ENCODE measurements around the gene H6PD.

Gene H6PD

DNA sequence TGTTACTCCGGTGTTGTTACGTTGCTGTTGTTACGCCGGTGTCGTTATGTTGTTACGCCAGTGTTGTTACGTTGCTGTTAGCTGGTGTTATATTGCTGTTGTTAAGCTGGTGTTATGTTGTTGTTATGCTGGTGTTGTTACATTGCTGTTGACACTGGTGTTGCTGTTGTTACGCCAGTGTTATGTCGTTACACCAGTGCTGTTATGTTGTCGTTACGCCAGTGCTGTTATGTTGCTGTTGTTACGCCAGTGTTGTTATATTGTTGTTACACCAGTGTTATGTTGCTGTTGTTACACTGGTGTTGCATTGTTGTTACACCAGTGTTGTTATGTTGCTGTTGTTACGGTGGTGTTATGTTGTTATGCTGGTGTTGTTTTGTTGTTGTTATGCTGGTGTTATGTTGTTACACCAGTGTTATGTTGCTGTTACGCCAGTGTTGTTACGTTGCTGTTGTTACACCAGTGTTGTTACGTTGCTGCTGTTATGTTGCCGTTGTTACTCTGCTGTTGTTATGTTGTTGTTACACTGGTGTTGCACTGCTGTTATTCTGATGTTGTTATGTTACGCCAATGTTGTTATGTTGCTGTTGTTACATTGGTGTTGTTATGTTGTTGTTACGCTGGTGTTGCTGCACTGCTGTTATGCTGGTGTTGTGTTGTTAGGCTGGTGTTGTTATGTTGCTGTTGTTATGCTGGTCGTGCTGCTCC, 25.6 kb downstream of the H6PD start:
- DNase-seq (ENCODE audit: low read depth in 2 of 2) = no peak

DNA sequence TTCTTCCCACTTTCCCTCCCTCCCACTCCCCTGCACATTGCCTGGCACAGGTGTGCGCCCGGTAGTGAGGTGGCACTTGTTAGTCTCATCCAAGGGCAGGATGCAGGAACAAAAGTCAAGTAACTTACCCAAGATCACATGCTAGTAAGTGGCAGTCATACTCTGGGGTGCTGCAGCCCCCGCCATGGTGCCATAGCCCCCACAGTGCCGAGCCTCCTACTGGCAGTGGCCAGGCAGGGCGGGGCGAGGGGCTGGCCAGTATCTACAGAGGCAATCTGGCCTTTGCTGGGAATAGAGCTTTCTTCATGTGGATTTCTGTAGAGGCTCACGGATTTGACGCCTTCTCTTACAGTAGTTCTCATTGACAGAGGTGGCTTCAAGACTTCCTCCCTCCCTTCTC, 26.9 kb downstream of the H6PD start:
- DNase-seq (ENCODE audit: low read depth in 2 of 2) = no peak

DNA sequence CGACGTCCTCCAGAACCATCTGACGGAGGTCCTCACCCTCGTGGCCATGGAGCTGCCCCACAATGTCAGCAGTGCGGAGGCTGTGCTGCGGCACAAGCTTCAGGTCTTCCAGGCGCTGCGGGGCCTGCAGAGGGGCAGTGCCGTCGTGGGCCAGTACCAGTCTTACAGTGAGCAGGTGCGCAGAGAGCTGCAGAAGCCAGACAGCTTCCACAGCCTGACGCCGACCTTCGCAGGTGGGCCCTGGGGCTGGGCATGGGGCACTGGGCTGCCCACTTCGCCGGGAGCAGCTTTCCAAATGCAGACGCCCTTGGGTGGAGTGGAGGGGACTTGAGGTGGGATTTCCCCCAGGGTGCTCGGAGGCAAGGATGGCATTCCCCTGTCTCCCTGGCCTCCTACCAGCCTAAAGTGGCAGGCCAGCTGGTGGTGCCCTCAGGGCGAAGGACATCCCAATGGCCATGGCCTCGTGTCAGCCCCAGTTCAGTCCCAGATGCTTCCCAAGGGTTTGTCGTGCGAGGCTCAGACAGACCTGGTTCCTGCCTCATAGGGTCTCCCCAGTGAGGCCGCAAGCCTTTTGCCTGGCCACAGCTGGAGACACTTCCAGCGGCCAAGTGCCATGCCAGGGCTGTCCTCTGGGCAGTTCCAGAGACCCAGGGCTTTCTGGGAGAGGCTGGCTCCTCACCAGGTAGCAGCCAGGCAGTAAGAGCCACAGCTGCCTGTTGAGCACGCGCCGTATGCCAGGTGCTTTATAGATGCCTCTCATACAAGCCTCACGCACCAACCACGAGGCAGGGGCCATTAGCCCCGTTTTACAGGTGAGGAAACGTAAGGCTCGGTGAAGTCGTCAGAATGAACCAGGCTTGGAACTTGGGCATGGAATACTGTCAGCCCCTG, 27.8 kb downstream of the H6PD start:
- DNase-seq (ENCODE audit: low read depth in 2 of 2) = no peak

DNA sequence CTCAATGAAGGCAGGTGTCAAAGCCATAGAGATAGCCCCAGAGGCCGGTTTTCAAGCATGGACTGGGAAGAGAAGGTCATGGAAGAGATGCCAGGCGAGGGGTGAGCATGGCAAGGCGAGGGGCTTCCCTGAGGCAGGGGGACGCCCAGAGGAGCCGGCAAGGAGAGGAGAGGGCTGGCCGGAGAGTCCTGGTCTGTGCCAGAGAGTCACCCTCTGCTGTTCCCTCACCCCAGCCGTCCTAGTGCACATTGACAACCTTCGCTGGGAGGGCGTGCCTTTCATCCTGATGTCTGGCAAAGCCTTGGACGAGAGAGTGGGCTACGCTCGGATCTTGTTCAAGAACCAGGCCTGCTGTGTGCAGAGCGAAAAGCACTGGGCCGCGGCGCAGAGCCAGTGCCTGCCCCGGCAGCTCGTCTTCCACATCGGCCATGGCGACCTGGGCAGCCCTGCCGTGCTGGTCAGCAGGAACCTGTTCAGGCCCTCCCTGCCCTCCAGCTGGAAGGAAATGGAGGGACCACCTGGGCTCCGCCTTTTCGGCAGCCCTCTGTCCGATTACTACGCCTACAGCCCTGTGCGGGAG, 28.8 kb downstream of the H6PD start:
- DNase-seq (ENCODE audit: low read depth in 2 of 2) = no peak

DNA sequence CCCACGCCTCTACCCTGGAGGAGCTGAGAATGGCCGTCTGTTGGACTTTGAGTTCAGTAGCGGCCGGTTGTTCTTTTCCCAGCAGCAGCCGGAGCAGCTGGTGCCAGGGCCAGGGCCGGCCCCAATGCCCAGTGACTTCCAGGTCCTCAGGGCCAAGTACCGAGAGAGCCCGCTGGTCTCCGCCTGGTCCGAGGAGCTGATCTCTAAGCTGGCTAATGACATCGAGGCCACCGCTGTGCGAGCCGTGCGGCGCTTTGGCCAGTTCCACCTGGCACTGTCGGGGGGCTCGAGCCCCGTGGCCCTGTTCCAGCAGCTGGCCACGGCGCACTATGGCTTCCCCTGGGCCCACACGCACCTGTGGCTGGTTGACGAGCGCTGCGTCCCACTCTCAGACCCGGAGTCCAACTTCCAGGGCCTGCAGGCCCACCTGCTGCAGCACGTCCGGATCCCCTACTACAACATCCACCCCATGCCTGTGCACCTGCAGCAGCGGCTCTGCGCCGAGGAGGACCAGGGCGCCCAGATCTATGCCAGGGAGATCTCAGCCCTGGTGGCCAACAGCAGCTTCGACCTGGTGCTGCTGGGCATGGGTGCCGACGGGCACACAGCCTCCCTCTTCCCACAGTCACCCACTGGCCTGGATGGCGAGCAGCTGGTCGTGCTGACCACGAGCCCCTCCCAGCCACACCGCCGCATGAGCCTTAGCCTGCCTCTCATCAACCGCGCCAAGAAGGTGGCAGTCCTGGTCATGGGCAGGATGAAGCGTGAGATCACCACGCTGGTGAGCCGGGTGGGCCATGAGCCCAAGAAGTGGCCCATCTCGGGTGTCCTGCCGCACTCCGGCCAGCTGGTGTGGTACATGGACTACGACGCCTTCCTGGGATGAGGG, 29.7 kb downstream of the H6PD start:
- DNase-seq (ENCODE audit: low read depth in 2 of 2) = no peak

DNA sequence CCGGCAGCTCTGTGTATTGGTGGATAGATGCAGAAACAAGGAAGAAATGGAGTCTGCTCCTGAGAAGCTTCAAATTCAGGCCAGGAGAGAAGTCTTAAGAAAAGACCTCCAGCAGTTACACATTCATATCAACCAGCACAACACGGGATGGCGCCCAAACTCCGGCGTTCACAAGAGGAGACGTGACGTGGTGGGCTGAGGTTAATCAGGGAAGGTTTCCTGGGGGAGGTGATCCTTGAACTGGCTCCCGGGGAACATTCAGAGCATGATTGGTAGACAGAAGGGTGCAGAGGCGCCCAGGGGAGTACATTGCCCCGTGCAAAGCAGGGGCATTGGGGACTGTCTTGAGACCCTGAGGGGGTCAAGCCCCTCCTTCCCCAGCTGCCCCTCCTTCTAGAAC, 30.5 kb downstream of the H6PD start:
- DNase-seq (ENCODE audit: low read depth in 2 of 2) = no peak

DNA sequence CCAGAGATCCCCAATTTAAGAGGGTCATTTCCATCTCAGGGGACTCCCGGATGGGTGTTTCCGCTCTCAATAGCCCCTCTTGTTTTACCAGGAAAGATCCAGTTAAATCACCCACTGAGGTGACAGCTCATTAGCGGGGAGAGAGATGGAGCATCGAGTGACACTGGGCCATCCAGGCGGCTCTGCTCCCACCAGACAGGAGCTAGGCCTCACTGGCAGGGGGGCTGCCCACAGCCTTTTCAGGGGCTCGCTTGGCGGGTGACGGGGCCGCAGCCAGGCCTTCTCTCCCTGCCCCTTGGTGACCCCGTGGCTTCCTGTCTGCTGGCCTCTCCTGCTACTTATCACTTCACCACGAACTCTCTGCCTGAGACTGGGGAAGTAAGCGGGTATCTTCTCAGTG, 31.4 kb downstream of the H6PD start:
- DNase-seq (ENCODE audit: low read depth in 2 of 2) = no peak

DNA sequence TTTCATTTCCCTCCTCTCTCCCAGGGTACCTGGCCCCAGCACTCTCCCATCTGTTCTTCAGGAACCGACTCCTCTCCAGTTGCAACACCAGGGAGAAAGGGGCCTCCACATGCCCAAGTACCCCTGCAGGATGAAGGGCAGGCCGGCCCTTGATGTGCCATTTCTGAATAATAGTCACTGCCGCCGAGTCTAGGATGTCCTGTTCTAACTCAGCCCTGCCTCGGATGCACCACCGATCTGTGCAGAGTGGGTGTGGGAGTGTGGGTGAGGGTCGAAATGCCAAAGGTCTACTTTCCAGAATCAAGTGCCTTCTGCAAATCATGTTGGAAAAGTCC, 32.7 kb downstream of the H6PD start:
- DNase-seq (ENCODE audit: low read depth in 2 of 2) = no peak

DNA sequence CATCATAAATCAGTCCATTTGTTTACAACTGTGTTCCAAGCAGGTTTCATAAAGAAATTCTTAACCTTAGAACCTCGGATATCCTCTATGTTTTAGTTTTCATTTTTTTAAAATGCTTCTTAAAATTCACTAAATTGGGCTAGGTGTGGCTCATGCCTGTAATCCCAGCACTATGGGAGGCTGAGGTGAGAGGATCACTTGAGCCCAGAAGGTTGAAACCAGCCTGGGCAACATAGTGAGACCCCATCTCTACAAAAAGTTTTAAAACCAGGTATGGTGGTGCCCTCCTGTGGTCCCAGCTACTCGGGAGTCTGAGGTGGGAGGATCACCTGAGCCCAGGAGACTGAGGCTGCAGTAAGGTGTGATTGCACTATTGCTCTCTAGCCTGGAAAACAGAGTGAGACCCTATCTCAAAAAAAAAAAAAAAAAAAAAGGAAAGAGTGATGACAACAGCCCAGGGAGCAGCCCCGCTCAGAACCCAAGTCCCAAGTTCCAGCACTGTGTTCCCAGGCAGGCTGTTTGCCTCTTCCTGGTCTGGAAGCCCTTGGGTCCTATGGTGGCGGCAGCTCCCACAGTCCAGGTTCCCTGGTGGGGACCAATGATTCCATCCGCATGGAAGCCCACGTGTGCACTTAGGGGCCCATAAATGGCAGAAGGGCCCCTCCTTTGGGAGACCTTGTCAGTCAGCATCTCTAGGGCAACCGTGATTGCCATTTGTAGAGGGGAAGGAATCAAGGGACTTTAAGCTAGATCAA, 33.4 kb downstream of the H6PD start:
- no peak for DNase-seq (ENCODE audit: low read depth in 2 of 2)

DNA sequence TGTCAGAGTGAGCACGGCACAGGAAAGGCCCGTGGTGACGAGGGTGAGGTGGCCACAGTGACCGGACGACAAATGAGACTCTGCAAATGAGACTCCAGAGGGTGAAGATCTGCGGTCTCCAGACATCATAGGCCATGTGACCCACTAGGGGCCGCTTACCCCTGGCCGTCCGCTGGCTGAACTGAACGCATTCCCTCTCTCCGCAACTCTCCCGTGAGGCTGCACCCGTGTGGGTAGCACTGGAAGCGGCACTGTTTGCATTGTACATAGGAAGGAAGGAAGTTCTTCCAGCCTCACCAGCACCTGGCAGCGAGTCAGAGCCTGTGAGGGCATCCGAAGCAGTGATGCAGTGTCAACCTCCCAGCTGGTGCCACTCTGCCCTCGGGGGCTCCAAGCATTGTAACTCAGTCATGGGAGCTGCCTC, 34.5 kb downstream of the H6PD start:
- DNase-seq (ENCODE audit: low read depth in 2 of 2) = no peak

DNA sequence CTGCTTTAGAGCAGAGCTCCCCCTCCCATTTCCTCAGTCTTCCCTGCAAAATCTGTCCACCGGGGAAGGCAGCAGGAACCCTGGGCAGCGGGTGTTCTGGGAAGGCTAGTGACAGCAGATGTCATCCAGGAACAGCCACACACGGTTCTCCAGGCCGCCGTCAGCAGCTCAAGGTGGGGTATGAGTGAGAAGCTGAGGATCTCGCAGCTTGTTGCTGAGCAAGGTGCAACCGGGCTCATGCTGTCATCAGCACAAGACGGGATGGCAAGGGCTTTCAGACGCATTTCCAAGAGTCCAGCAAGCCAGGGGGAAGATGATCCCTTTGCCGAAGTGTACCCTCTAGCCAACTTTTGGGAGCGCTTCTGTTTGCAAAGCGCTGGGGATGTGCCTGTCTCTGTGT, 35.1 kb downstream of the H6PD start:
- no peak for DNase-seq (ENCODE audit: low read depth in 2 of 2)

DNA sequence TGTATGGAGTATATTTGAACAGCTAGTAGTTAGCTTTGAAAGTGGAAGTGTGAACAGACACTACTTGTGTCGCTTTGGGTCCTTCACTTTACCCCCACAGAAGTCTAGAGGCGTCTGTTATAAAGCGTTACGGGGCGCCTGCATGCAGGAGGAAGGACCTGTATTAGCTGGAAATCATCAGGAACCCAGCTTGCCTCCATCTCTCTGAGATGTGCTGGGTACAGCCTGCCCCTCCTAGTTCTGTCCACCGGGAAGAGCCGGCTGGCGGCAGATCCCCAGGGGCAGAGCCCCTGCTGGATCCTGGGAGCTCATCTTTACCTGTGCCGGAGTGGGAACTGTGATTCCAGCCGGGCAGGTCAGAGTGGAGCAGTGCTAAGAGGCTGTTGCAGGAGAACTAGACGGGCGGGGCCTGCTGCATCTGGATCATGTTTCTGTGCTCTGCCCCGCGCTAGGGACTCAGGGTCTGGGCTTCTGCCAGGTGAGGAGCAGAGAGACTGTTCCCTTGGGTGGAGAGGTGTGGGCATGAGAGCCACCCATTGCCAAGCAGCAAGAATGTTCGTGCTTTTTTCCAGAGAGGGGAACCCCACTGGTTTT, 35.8 kb downstream of the H6PD start:
- no peak for DNase-seq (ENCODE audit: low read depth in 2 of 2)

DNA sequence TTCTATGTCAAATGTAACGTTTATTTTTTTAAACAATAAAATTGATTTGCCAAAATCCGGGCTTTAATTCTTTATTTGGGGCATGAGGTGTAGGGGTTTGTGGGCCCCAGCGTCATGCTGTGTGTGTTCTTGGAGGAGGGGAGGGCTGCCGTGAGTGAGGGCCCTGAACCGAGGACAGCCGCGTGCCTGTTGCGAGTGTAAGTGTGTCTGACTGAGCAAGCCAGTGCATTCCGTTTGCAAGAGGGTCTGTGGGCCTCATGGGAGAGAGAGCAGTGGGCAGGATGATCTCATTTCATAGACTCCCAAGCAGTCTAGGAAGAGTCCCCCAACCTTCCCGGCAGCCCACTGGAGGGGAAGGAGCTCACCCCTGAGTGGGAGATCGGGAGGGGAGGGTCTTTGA, 36.7 kb downstream of the H6PD start:
- DNase-seq (ENCODE audit: low read depth in 2 of 2) = no peak

DNA sequence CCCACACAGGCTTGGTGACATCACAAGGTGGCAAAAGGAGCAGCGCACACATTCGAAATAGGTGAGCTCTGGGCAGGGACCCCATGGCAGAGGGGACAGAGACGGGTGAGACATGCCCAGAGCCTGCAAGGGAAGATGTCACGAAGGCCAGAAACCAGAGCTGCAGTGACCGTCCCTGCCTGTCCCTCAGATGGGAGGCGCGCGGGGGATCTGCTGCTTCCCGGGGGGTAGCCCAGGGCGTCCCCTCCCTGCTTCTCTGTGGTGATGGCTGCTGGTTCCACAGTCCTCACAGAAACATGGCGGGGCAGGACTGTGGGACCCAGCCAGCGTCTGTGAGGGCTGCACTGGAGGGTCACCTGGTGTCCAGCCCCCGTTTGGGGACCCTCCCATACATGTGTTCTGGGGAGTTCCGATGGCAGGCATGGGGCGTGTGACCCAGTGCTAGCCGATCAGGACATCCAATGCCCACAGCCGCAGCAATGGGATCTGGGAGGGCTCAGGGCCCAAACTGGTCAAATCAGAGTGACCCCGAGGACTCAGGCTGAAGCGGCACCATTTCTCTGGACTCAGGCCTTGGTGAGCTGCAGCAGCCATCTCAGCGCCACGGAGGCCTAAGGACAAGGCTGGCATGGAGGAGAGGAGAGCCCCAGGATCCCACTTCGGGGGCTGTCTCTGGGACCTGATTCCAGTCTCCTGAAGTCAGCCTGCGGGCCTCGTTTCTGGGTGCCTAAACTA, 37.5 kb downstream of the H6PD start:
- DNase-seq (ENCODE audit: low read depth in 2 of 2) = no peak

DNA sequence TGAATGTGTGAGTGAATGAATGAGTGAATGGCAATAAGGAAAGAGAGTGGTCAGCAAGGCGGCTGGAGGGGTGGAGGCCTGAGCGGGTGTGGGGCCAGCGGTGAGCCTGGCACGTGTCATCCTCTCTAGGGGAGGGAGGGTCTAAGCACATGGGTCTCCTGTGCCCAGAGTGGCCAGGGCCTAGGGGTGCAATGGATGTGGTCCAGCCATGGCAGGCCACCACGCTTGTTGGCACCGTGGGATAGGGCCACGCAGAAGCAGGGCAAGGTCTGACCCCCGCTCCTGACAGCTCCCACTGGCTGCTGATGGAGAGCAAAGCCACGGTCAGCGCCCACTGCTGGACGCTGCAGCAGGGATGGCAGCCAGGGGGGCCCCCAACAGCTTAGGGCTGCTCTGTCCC, 38.6 kb downstream of the H6PD start:
- no peak for DNase-seq (ENCODE audit: low read depth in 2 of 2)

DNA sequence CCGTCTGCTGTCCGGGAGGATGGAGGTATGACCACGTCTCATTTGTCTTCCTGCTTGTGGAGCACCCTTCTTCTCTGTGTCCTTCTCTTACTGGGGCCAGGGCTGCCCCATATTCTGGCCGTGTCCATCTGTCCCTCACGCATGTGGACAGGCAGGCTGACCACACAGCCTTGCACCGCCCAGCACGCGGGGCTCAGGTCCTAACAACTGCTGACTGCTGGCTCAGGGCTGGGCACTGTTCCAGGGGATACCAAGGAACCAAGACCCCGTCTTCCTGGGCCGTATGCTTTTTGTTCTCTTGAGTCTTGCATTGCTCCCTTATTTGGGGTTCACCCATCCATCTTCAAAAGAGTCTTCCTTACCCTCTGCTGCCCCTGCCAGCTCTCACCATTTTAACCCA, 40.6 kb downstream of the H6PD start:
- no peak for DNase-seq (ENCODE audit: low read depth in 2 of 2)

DNA sequence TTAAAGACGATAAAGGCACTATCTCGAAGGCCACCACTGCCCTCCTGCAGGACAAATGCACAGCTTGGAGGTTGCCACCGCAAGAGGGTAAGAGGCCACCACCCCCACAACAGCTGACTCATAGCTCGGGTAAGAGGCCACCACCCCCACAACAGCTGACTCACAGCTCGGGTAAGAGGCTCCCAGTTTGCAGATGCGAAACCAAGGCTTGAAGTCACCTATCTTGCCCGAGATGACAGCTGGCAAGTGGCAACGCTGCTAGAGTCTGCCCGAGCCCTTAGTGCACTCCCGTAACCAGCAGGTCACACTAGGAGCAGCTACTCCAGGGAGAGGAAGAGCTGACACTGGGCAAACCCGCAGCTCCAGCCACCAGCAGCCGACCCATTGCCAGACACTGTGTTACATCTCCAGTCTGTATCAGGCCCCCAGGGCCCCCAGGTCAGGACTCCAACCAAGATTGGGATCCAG, 41.0 kb downstream of the H6PD start:
- DNase-seq (ENCODE audit: low read depth in 2 of 2) = peak; percentile 25 to 53

DNA sequence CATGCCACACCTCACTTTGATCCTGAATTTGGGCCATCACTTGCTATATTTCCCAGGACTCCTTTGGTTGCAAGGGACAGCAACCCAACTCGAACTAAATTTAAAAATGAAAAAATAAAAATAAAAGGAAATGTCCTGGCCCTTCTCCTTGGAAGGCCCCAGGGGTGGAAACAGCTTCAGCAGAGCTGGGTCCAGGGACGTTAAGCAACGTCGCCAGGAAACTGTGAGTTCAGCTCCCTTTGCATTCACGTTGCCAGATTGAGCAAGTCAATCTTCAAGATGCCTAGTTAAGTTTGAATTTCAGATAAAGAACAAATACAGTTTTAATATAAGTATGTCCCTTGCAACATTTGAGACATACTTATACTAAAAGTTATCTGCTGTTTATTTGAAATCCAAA, 43.5 kb downstream of the H6PD start:
- no peak for DNase-seq (ENCODE audit: low read depth in 2 of 2)

DNA sequence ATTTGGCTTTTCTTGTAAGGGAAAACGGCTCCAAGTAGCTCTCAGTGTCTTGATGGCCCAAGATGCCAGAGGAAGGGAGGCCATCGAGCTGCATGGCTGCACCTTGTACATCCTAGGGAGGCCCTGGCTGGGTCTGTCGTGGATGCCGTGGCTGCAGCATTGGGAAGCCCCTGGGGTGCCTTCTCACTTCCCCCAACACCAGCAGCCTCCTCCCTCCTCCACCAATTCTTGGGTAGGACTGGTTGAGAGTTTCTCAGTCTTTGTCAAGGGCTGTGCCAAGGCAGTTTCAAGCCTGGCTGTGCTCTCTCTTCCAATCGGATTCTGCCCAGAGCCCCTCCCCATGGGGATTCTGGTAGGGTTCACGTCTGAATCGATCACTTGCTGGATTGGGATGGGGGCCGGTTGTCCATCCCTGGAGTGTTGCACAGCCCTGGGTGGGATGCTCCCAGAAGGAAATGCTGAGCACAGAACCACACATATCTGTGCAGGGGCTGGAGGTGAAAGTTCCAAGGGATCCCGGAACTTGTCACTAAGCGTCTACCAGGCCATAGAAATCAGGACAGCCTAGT, 44.1 kb downstream of the H6PD start:
- DNase-seq (ENCODE audit: low read depth in 2 of 2) = no peak

Measured in stimulated activated CD8-positive, alpha-beta memory T cell treated with anti-CD3 and anti-CD28 coated beads, Interleukin-7, amount 100 ng/mL, for 1 hour (primary cell).